Hepatocyte (in vitro differentiated cells): Measurements from ENCODE around the gene DPP10.

ENCODE experiments used
- EZH2 ChIP-seq: fragments of 200-600 bp; sonication (generic); IDR thresholded peaks from 2 replicates; pipeline ENCODE4 v1.6.1; 2016; ENCODE audit warnings: antibody characterized with exemption, mild to moderate bottlenecking, borderline replicate concordance
- EZH2phosphoT487 ChIP-seq: fragments of 200-600 bp; sonication (generic); IDR thresholded peaks from one replicate; pipeline ENCODE4 v1.6.1; 2018; ENCODE audit warnings: antibody characterized with exemption, mild to moderate bottlenecking, low read depth, moderate library complexity; ENCODE audit not compliant: unreplicated experiment, severe bottlenecking
- TF ChIP-seq, protein P1 (sequence below): fragments of 200-600 bp; sonication (generic); IDR thresholded peaks from 2 replicates; pipeline ENCODE4 v1.5.1; 2016; ENCODE audit warnings: antibody characterized with exemption, mild to moderate bottlenecking; ENCODE audit not compliant: poor library complexity

GRCh38 chr2:115036818-115037217 lies 594.4 kb downstream of the DPP10 start:
- TF ChIP-seq, protein P1, sequence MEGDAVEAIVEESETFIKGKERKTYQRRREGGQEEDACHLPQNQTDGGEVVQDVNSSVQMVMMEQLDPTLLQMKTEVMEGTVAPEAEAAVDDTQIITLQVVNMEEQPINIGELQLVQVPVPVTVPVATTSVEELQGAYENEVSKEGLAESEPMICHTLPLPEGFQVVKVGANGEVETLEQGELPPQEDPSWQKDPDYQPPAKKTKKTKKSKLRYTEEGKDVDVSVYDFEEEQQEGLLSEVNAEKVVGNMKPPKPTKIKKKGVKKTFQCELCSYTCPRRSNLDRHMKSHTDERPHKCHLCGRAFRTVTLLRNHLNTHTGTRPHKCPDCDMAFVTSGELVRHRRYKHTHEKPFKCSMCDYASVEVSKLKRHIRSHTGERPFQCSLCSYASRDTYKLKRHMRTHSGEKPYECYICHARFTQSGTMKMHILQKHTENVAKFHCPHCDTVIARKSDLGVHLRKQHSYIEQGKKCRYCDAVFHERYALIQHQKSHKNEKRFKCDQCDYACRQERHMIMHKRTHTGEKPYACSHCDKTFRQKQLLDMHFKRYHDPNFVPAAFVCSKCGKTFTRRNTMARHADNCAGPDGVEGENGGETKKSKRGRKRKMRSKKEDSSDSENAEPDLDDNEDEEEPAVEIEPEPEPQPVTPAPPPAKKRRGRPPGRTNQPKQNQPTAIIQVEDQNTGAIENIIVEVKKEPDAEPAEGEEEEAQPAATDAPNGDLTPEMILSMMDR = no peak
- TF ChIP-seq EZH2 = no peak
- no peak for TF ChIP-seq EZH2phosphoT487
